Body of pancreas (tissue), 4 donors: ENCODE data around the gene CNTNAP5.

ENCODE experiments used
- CTCF ChIP-seq, 7 experiments: fragments of 450-650 bp in 4 of 7; fragments of 200-600 bp in 3 of 7; sonication (generic) in 3 of 7; IDR thresholded peaks; one replicate each; pipeline ENCODE4 v1.5.1; 2016 to 2019; ENCODE audit warnings: antibody characterized with exemption in 7 of 7
- POLR2A ChIP-seq, 3 donors: fragments of 450-650 bp; IDR thresholded peaks; one replicate each; pipeline ENCODE4 v1.6.1; 2016; ENCODE audit warnings: antibody characterized with exemption in 3 of 3, mild to moderate bottlenecking in 2 of 3

GRCh38 chr2:124514236-124514635 lies 489.1 kb downstream of the CNTNAP5 start:
- TF ChIP-seq CTCF (IDR thresholded peaks at IDR 0.05) (no peak), POLR2A (IDR thresholded peaks at IDR 0.05) (no peak)
